ENCODE results near the gene SRSF12.

Gene SRSF12

GRCh38 chr6:89122625-89123024 is 4.8 kb upstream of the SRSF12 start:
- no peak overlapping the region for H3K4me3 ChIP-seq (ENCODE audit: low read depth, low read length)
- TF ChIP-seq, protein P1, sequence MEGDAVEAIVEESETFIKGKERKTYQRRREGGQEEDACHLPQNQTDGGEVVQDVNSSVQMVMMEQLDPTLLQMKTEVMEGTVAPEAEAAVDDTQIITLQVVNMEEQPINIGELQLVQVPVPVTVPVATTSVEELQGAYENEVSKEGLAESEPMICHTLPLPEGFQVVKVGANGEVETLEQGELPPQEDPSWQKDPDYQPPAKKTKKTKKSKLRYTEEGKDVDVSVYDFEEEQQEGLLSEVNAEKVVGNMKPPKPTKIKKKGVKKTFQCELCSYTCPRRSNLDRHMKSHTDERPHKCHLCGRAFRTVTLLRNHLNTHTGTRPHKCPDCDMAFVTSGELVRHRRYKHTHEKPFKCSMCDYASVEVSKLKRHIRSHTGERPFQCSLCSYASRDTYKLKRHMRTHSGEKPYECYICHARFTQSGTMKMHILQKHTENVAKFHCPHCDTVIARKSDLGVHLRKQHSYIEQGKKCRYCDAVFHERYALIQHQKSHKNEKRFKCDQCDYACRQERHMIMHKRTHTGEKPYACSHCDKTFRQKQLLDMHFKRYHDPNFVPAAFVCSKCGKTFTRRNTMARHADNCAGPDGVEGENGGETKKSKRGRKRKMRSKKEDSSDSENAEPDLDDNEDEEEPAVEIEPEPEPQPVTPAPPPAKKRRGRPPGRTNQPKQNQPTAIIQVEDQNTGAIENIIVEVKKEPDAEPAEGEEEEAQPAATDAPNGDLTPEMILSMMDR (IDR thresholded peaks at IDR 0.05; ENCODE audit: borderline replicate concordance, insufficient read depth, low read depth, low read length): peak; percentile 31; the same call in 1 of the 2 replicates

DNA sequence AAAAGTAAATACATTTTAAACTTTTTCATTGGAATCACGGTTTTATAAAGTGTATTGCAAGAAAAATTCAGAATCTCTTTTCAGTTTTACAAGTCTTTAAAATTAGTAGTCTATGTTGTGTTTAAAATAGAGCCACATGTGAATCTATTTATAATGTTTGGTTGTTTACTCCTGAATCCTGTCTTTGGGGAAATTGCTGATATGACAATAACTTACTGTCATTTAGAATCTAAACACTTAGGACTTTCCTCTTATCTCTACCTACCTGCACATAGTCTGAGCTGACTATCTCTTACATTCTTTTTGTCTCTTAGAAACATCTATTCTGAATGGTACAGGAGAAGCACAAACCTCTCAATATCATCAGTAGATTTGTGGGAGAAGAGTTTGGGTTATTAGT is 4.1 kb upstream of the SRSF12 start:
- TF ChIP-seq, protein P1 (IDR thresholded peaks at IDR 0.05; ENCODE audit: borderline replicate concordance, insufficient read depth, low read depth, low read length): no peak

DNA sequence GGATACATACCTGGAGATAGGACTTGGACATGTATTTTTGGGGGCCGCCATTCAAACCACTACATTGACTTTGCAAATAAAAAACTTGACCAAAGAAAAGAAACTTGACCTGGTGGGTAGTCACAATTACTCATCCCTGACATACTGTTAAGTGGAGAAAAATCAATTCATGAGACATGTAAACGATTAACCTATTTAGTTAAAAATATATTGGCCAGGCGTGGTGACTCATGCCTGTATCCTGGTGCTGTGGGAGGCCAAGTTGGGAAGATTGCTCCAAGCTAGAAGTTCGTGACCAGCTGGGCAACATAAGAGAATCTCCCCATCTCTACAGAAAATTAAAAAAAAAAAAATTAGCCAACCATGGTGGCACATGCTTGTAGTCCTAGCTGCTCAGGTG is 2.5 kb upstream of the SRSF12 start:
- TF ChIP-seq, protein P1 (IDR thresholded peaks at IDR 0.05; ENCODE audit: borderline replicate concordance, insufficient read depth, low read depth, low read length): no peak
- H3K4me3 ChIP-seq (ENCODE audit: low read depth, low read length): no peak overlapping the region

More for the DNA sequence above, 4.1 kb upstream of the SRSF12 start:
- H3K4me3 ChIP-seq (ENCODE audit: low read depth, low read length): no peak overlapping the region

DNA sequence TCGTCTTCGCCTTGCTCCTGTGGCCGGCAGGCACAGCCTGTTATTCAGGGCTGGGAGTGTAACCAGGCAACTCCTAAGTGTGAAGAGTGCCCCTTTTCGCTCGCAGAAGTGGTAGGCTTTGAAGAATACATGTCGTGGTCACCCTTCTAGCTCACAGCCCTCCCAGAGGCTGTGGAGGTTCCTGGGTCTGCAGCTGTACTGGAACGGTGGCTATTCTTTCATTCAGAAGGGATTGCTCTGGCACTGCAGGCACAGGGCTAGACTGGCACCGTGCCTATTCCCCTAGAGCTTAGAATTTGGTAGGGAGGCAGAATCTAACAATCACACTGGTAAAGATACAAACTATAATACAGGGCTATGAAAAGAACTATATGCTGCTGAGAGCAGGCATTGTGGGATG is 1.1 kb upstream of the SRSF12 start:
- no peak overlapping the region for H3K4me3 ChIP-seq (ENCODE audit: low read depth, low read length)
- TF ChIP-seq, protein P1 (IDR thresholded peaks at IDR 0.05; ENCODE audit: borderline replicate concordance, insufficient read depth, low read depth, low read length): no peak

GRCh38 chr6:89116702-89117101 is 1.2 kb downstream of the SRSF12 start:
- no peak overlapping the region for H3K4me3 ChIP-seq (ENCODE audit: low read depth, low read length)
- TF ChIP-seq, protein P1 (IDR thresholded peaks at IDR 0.05; ENCODE audit: borderline replicate concordance, insufficient read depth, low read depth, low read length): no peak

DNA sequence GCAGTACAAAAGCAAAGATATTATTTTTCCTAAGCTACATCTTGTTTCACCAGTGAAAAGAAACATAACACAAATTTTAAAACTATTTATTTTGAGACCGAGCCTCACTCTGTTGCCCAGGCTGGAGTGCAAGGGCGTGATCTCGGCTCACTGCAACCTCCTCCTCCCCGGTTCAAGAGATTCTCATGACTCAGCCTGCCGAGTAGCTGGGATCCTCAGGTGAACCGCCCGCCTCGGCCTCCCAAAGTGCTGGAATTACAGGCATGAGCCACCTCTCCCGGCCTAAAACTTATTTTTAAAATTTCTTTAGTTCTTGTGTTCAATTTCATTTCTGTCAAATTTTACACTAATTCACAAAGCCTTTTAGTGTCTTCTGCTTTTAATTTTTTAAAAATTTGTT is 5.9 kb downstream of the SRSF12 start:
- H3K4me3 ChIP-seq (ENCODE audit: low read depth, low read length): no peak overlapping the region
- TF ChIP-seq, protein P1 (IDR thresholded peaks at IDR 0.05; ENCODE audit: borderline replicate concordance, insufficient read depth, low read depth, low read length): no peak

- H3K4me3 ChIP-seq (ENCODE audit: low read depth, low read length): no peak overlapping the region
- TF ChIP-seq, protein P1 (IDR thresholded peaks at IDR 0.05; ENCODE audit: borderline replicate concordance, insufficient read depth, low read depth, low read length): no peak
Observed at GRCh38 chr6:89110284-89110683, 7.6 kb downstream of the SRSF12 start.

Data from GM12875 (cell line).